Smooth muscle cell of the pulmonary artery (primary cell): ENCODE measurements around the gene TNFRSF18. TPM values are rescaled to one million over a fixed set of nuclear protein-coding genes. Genes with fewer than 3 reads are reported as not detected.

ENCODE experiments used
- total RNA-seq: library from RNA; depleted of rRNA; stranded (reverse); fragments of >200 nt; gene quantifications from 2 replicates; pipeline ENCODE4 v1.2.3, GENCODE V29; 2014

The TNFRSF18 gene
- total RNA-seq: not detected in 2 replicates

DNA sequence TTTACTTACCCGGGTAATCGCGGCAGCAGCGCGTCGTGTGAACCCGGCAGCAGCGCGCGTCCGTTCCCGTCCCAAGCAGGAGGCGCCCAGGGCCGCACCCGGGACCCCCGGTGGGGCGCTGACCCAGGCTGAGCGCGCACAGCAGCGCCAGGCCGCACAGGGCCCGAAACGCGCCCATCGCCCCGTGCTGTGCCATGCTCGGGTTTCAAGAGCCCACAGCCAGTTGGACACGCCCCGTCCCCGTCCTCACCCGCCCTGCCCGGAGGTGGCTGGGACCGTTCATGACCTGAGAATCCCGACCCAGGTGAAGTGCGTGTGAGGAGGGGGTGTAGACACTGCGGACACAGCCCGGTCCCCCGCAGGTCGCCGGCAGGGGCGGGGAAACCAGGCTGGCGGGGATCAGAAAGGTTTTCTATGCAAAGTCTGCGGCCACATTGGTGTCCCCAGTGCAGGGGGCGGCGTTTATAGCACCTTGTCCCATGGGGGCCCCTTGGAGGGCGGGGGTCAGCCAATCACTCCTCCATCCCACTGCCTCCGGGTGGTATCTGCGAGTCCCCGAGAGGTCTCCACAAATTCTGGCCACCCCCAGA lies at the start of gene TNFRSF18:
Gene TNFRSF18, minus strand, starts transcription at position 217 of the 590 bp plus-strand sequence. Its CDS starts 21 bp downstream, at position 196.

GRCh38 chr1:1246577-1247340 lies 40.4 kb upstream of the TNFRSF18 start, which contains the start of gene C1QTNF12:
Gene C1QTNF12 (minus strand): TSS chr1:1246722. CDS start chr1:1246690, 32 bp downstream.

GRCh38 chr1:1232208-1232795 lies 25.9 kb upstream of the TNFRSF18 start, which contains the start of gene B3GALT6:
Gene B3GALT6 (plus strand): TSS chr1:1232237. CDS start chr1:1232279, 42 bp downstream.

DNA sequence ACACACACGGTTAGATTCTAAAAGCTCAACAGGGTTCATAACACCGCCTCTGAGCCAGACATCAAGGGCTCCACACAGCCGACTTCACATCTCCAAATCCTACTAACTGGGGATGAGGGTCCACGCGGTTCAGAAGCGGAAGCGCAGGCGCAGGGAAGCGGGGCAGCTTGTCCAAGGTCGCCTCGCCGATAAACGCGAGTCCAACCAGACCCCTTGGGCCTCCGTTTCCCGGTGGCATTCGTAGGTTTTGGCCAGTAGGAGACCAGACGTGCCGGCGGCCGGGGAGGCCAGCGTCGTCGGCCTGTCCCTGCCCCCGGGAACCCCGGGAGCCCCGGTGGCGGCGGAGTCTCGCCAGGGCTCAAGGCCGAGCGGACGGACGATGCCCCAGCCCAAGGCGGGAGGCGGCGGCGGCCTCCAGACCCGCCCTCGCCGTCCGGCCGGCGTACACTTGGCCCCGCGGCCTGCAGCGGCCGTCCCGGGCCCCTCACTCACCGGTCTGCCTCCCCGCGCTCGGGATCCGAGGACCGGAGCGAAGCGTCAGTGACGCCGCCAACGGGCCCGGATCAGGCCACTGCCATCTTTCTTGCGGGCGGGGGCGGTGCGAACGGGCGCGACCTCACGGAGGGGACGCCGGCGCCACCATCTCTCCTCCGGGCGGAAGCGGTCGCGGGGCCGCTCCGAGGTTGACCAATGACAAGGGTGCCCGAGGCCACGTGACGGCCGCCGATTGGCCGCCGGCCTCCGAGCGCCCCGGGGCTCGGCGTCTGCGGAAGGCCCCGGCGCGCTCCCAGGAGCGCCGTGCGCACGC lies 25.2 kb upstream of the TNFRSF18 start, which contains the start of gene SDF4:
Gene SDF4, minus strand, starts transcription at position 602 of the 808 bp plus-strand sequence. CDS start 3,229 bp downstream, outside the sequence.

DNA sequence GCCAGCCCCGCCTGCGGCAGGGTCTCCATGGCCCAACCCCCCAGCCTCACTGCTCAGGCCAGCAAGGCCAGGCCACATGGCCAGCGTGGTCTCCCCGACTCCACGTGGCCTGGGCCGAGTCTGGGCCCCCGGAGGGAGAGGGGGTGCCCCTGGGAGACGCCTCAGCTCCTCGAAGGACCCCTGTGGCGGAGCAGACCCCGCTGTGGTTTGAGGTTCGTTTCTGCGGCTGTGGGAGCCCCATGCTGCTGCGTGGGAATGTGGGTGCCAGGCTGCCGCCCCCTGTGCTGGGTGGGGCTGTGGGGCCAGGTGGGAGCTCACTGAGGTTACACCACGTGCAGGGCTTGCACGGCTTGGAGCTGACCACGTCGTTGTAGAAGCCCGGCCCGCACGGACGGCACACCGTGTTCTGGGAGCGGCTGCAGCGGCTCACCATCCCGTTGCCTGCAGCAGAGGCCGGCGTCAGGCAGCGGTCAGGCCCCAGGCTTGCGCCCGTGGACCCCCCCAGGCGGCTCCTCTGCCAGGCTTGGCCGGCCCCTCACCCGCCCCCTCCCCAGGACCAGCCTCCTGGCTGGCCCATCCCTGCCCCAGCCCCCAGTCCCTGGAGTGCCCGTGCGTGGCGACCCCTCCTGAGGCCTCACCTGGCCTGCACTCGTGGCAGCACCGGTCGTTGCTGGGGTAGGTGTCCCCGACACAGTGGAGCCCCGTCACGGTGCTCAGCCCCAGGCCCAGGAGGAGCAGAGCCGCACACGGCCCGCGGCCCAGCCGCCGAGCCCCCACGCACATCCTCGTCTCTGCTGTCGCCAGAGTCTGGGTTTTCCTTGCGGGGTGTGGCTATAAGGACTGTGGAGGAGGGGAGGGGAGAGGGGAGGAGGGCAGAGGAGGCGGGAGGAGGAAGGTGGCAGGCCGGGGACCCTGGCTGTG lies 7.2 kb upstream of the TNFRSF18 start, which contains the start of gene TNFRSF4:
Gene TNFRSF4, minus strand, starts transcription at position 809 of the 921 bp plus-strand sequence. Its CDS starts 26 bp downstream, at position 783.

DNA sequence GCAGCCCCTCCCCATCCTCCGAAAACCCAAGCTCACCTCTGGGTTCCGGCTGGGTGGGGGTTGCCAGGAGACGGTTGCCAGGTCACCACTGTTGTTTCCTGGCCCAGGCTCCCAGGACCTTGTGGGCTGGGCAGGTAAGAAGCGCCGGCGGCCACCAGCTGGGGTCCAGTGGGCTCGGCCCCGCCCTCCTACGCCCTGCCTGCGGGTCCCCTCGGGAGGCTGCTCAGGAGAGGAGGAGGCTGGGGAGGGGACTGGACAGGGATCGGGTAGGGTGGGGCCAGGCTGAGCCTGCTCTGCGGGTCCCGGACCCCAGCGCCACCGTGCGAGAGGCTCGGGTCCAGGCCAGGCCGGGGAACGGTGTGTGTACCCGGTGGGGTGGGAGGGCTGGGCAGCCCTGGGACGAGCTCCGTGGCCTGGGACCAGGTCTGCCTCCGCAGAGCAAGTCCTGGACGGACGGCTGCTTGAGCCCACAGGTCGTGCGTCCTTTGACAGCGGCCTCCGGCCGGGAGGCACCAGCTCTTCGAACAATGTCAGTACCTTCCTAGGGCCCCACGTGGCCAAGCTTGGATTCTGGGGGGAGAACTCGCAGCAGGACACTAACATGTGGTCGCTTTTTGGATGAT lies 32.5 kb downstream of the TNFRSF18 start, which contains the start of gene TTLL10:
Gene TTLL10, plus strand, starts transcription at position 88 of the 623 bp plus-strand sequence. CDS start 5,336 bp downstream, outside the sequence.

Other genes with a start within 250 kb of the TNFRSF18 start
- 70.5 and 100 TPM in 2 replicates for gene NOC2L, start 247.3 kb downstream of the TNFRSF18 start, total RNA-seq
- 6.8 and 11.9 TPM in 2 replicates for gene KLHL17, start 246.0 kb downstream of the TNFRSF18 start, total RNA-seq
- gene PLEKHN1, start 240.1 kb downstream of the TNFRSF18 start, total RNA-seq: 0.33 and 0.66 TPM in 2 replicates
- 1.5 and 2.5 TPM in 2 replicates for gene PERM1, start 224.5 kb downstream of the TNFRSF18 start, total RNA-seq
- gene HES4, start 206.5 kb downstream of the TNFRSF18 start, total RNA-seq: 2.6 and 8.3 TPM in 2 replicates
- gene ISG15, start 193.1 kb downstream of the TNFRSF18 start, total RNA-seq: 33.9 and 46.0 TPM in 2 replicates
- gene AGRN, start 186.5 kb downstream of the TNFRSF18 start, total RNA-seq: 68.9 and 101 TPM in 2 replicates
- gene RNF223, start 132.3 kb downstream of the TNFRSF18 start, total RNA-seq: not detected in 2 replicates
- 4.6 and 6.6 TPM in 2 replicates for gene C1orf159, start 90.5 kb downstream of the TNFRSF18 start, total RNA-seq
- gene TTLL10, start 32.7 kb downstream of the TNFRSF18 start, total RNA-seq: not detected in 2 replicates
- gene TNFRSF4, start 7.6 kb upstream of the TNFRSF18 start, total RNA-seq: 0.17 TPM in 1 of 2 replicates, not detected in the other
- 214 and 261 TPM in 2 replicates for gene SDF4, start 25.4 kb upstream of the TNFRSF18 start, total RNA-seq
- gene B3GALT6, start 25.6 kb upstream of the TNFRSF18 start, total RNA-seq: 28.5 and 35.7 TPM in 2 replicates
- gene C1QTNF12, start 40.1 kb upstream of the TNFRSF18 start, total RNA-seq: 0.91 and 2.2 TPM in 2 replicates
- 37.5 and 37.7 TPM in 2 replicates for gene UBE2J2, start 67.3 kb upstream of the TNFRSF18 start, total RNA-seq
- 1.2 and 2.0 TPM in 2 replicates for gene SCNN1D, start 73.8 kb upstream of the TNFRSF18 start, total RNA-seq
- gene ACAP3, start 101.3 kb upstream of the TNFRSF18 start, total RNA-seq: 37.3 and 39.8 TPM in 2 replicates
- gene PUSL1, start 102.0 kb upstream of the TNFRSF18 start, total RNA-seq: 13.4 and 15.7 TPM in 2 replicates
- gene INTS11, start 118.1 kb upstream of the TNFRSF18 start, total RNA-seq: 50.6 and 66.8 TPM in 2 replicates
- 14.2 and 14.7 TPM in 2 replicates for gene CPTP, start 118.2 kb upstream of the TNFRSF18 start, total RNA-seq
- 0.23 and 0.26 TPM in 2 replicates for gene TAS1R3, start 124.7 kb upstream of the TNFRSF18 start, total RNA-seq
- 85.9 and 151 TPM in 2 replicates for gene DVL1, start 142.8 kb upstream of the TNFRSF18 start, total RNA-seq
- gene MXRA8, start 152.0 kb upstream of the TNFRSF18 start, total RNA-seq: 247 and 264 TPM in 2 replicates
- gene AURKAIP1, start 168.6 kb upstream of the TNFRSF18 start, total RNA-seq: 55.5 and 57.1 TPM in 2 replicates
- 125 and 214 TPM in 2 replicates for gene CCNL2, start 192.7 kb upstream of the TNFRSF18 start, total RNA-seq
- 66.3 and 70.6 TPM in 2 replicates for gene MRPL20, start 200.7 kb upstream of the TNFRSF18 start, total RNA-seq
- gene ANKRD65, start 214.7 kb upstream of the TNFRSF18 start, total RNA-seq: 0.17 and 0.39 TPM in 2 replicates
- gene VWA1, start 229.1 kb upstream of the TNFRSF18 start, total RNA-seq: 8.8 and 9.8 TPM in 2 replicates
- 0.40 TPM in 1 of 2 replicates, not detected in the other for gene ATAD3C, start 243.1 kb upstream of the TNFRSF18 start, total RNA-seq